K562 (cell line): ENCODE results near the gene GPR153. TPM values are rescaled to one million over a fixed set of nuclear protein-coding genes. Genes with fewer than 3 reads are reported as not detected.

Experiments used
- ATAC-seq: fragments of 200-7000 bp; cut with Tn5 transposase; 3 replicates; pipeline ENCODE4 v1.9.1; 2020; ENCODE audit warnings: moderate library complexity
- BruUV-seq: library from RNA; stranded (reverse); fragments of 400-500 nt; replicated peaks from 2 replicates; lab custom pipeline; 2021; lab: Mats Ljungman, UMichigan
- CTCF ChIA-PET: fragments of 300-600 bp; formaldehyde crosslinking; extraction: SDS; loops from one replicate; lab custom pipeline; 2021; ENCODE audit warnings: low intra/inter-chr PET ratio; lab: Yijun Ruan, JAX
- POLR2A ChIA-PET: fragments of 300-600, 350-650 bp; sonication (Branson Sonifier 250); formaldehyde crosslinking; extraction: SDS; loops from one replicate; lab custom pipeline; 2021; ENCODE audit warnings: antibody characterized with exemption, inconsistent platforms; lab: Yijun Ruan, JAX
- DNase-seq, 4 experiments: peaks; one replicate each; pipeline versions ENCODE4 v3.0.0 to v3.0.0-alpha.2; 2011 to 2018; ENCODE audit warnings: low spot score in 3 of 4, mixed read lengths in 3 of 4; ENCODE audit errors: extremely low read depth in 1 of 4
- FAIRE-seq: peaks from 2 replicates; lab custom pipeline; 2011; peaks lifted over from hg19 to GRCh38; lab: Jason Lieb, UNC
- H2AFZ ChIP-seq: 2 replicates; pipeline ENCODE4 v1.6.0; 2011; ENCODE audit warnings: low read depth, low read length, control low read depth, inconsistent platforms
- H3K27ac ChIP-seq: fragments of 200-600 bp; 3 replicates; pipeline ENCODE4 v1.8.0; 2011; ENCODE audit warnings: low read depth, mild to moderate bottlenecking, control low read depth, inconsistent platforms, low read length, moderate library complexity, mixed read lengths; ENCODE audit errors: extremely low read depth
- H3K27me3 ChIP-seq, 2 experiments: fragments of 300-600 bp in 1 of 2; 2 replicates in 1 of 2; 3 replicates in 1 of 2; pipeline versions ENCODE4 v1.6.0 to v1.8.0; 2011; ENCODE audit warnings: inconsistent platforms in 2 of 2, low read length in 2 of 2, mild to moderate bottlenecking in 1 of 2, mixed read lengths in 1 of 2, moderate library complexity in 1 of 2; ENCODE audit not compliant: control insufficient read depth in 2 of 2, insufficient read depth in 2 of 2
- H3K36me3 ChIP-seq: fragments of 300-600 bp; 3 replicates; pipeline ENCODE4 v1.8.0; 2011; ENCODE audit warnings: mild to moderate bottlenecking, low read length, inconsistent platforms; ENCODE audit not compliant: control insufficient read depth, insufficient read depth
- H3K4me1 ChIP-seq, 2 experiments: fragments of 200-600 bp in 1 of 2; replicated peaks in 1 of 2; 2 replicates in 1 of 2; 3 replicates in 1 of 2; pipeline versions ENCODE4 v1.5.1 to v1.8.0; 2011; ENCODE audit warnings: inconsistent platforms in 2 of 2, low read length in 2 of 2, mild to moderate bottlenecking in 1 of 2, mixed read lengths in 1 of 2, moderate library complexity in 1 of 2; ENCODE audit not compliant: control insufficient read depth in 2 of 2, insufficient read depth in 2 of 2
- H3K4me2 ChIP-seq: 2 replicates; pipeline ENCODE4 v1.6.1; 2011; ENCODE audit warnings: low read length, control low read depth, inconsistent platforms, mixed read lengths; ENCODE audit not compliant: insufficient read depth
- H3K4me3 ChIP-seq: fragments of 200-600 bp; sonication (generic), shearing (Covaris generic); 2 replicates; pipeline ENCODE4 v1.5.1; 2016; ENCODE audit warnings: control low read depth, inconsistent platforms
- H3K79me2 ChIP-seq: fragments of 200-600 bp; 3 replicates; pipeline ENCODE4 v1.8.0; 2011; ENCODE audit warnings: low read length, inconsistent platforms; ENCODE audit not compliant: control insufficient read depth, insufficient read depth
- H3K9ac ChIP-seq, 2 experiments: 2 replicates each; pipeline versions ENCODE4 v1.6.0 to v1.6.1; 2011; ENCODE audit warnings: low read depth in 2 of 2, low read length in 2 of 2, control low read depth in 1 of 2, inconsistent platforms in 1 of 2, mild to moderate bottlenecking in 1 of 2, mixed read lengths in 1 of 2; ENCODE audit not compliant: insufficient read depth in 1 of 2
- H3K9me1 ChIP-seq: one replicate; pipeline ENCODE4 v1.6.0; 2011; ENCODE audit warnings: inconsistent platforms, mild to moderate bottlenecking, low read length, moderate library complexity; ENCODE audit not compliant: control insufficient read depth, insufficient read depth
- H3K9me3 ChIP-seq: replicated peaks from 2 replicates; pipeline ENCODE4 v1.5.1; 2011; ENCODE audit warnings: low read depth, low read length, inconsistent platforms; ENCODE audit not compliant: control insufficient read depth, insufficient read depth
- H4K20me1 ChIP-seq: replicated peaks from 2 replicates; pipeline ENCODE4 v1.6.1; 2011; ENCODE audit warnings: low read length, inconsistent platforms, mixed read lengths; ENCODE audit not compliant: control insufficient read depth, insufficient read depth
- CEBPB ChIP-seq: fragments of 450-650 bp; IDR thresholded peaks from 2 replicates; pipeline ENCODE4 v1.6.1; 2016; ENCODE audit warnings: missing genetic modification characterization, missing compliant biosample characterization
- TFAM ChIP-seq: fragments of 250-450 bp; sonication (Bioruptor Pico); conservative IDR thresholded peaks from 2 replicates; pipeline ENCODE4 v1.5.0; 2021; ENCODE audit warnings: mild to moderate bottlenecking, moderate library complexity
- ZBTB33 ChIP-seq: sonication (generic); formaldehyde crosslinking; IDR thresholded peaks from 2 replicates; pipeline ENCODE4 v1.8.1; 2023; ENCODE audit warnings: mild to moderate bottlenecking, missing genetic modification reagents
- WGBS: fragments of 100-300 bp; shearing (Covaris generic); methylation state at CpG from one replicate; pipeline ENCODE4 v1.1.6; 2016; ENCODE audit warnings: low coverage, mixed read lengths; ENCODE audit not compliant: insufficient coverage; ENCODE audit errors: missing lambda C conversion rate; 5-methylcytosine and 5-hydroxymethylcytosine counted together
- in situ Hi-C: fragments of 300-500 bp; cut with MboI; formaldehyde crosslinking; loops from 4 replicates; pipeline ENCODE4 v1.15.0; 2018; ENCODE audit warnings: inconsistent platforms, mixed read lengths
- intact Hi-C: fragments of 100-400 bp; cut with micrococcal nuclease; formaldehyde crosslinking; loops from 2 replicates; pipeline ENCODE4 v1.14.2; 2022
- polyA plus RNA-seq, 8 experiments: library from polyadenylated mRNA; depleted of rRNA in 4 of 8; stranded (reverse) in 5 of 8; unstranded in 3 of 8; fragments of >200 nt; fragmentation: Nextera tagmentation in 2 of 8; fragmentation: Illumina TruSeq in 1 of 8; extraction: Ambion mirVana in 2 of 8; extraction: Trizol in 1 of 8; gene quantifications; 2 replicates each; pipeline versions ENCODE4 v1.2.1 to v1.2.3, GENCODE V29; 2011 to 2014; ENCODE audit warnings: inconsistent platforms in 1 of 8, missing spikeins in 1 of 8
- total RNA-seq, 7 experiments: library from RNA; depleted of rRNA in 6 of 7; stranded (reverse); fragments of >200 nt in 6 of 7; fragmentation: Illumina TruSeq in 2 of 7; extraction: Trizol in 2 of 7; gene quantifications; 2 replicates each; pipeline versions ENCODE4 v1.2.1 to v1.2.3, GENCODE V29; 2011 to 2021; ENCODE audit warnings: low replicate concordance in 1 of 7

Gene GPR153
- total and polyA plus RNA-seq, 9 of the 15 experiments (the other 6 are each of a cell fraction or from before 2014, with no cell fraction given), result 0.01 to 1.5 (median 0.51) TPM

DNA sequence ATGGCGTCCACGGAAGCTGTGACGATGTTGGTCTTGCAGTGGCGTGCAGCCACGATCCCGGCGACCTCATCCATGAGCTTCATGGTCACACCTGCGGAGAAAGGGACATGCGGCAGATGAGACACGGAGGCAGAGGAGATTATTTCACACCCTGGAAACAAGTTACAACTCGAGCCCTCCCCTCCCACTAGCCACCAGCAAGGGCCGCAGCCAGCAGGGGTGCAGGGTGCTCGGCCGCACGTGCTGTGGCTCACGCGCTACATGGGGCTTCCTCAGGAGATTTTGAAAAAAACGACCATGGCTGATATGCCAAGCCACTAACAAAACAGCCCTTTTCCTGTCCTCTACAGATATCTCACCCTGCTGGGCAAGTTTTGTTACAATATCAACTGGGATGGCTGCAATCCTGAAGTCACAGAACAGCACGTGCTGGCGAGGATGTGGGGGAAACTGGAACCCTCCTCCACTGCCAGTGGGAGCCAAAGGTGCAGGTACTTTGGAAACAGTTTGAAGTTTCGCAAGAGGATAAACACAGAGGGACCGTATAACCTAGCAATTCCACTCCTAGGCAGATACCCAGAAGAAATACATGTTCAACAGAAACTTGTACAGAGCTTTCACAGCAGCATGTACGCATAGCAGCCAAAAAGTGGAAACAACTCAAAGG, 34.1 kb upstream of the GPR153 start:
- FAIRE-seq, result no peak
- Histone ChIP-seq H3K27ac (no peak overlapping the region), H3K9ac (peak overlapping the region in 1 of 2 experiments; percentile 11; a peak in 1 of 4 replicates), H3K4me1 (peaks cover 0 to 8% of the 10 kb centered on the region in 2 experiments; a peak in 1 of 5 replicates), H2AFZ (no peak overlapping the region), H3K9me1 (no peaks in the 10 kb centered on the region), H3K4me2 (no peak overlapping the region), H3K9me3 (no peaks in the 10 kb centered on the region), H4K20me1 (peaks cover 13% of the 10 kb centered on the region), H3K79me2 (no peaks in the 10 kb centered on the region), H3K36me3 (peaks cover 12% of the 10 kb centered on the region; the same call in 2 of the 3 replicates), H3K27me3 (no peaks in the 10 kb centered on the region), H3K4me3 (no peak overlapping the region)
- no peak for ATAC-seq
- 72% methylated on average over 22 of the region's 23 CpGs for WGBS
- intact Hi-C loops, result no loop called here
- POLR2A ChIA-PET, result interaction anchor here (0.6 to 0.8 kb wide), 2 partner anchors 10 to 17 kb away, joined by 4 read pairs; no protein-coding TSS in a partner anchor
- no peak for DNase-seq
- in situ Hi-C loops, result no loop called here
- BruUV-seq, result no TSS peak
- CTCF ChIA-PET, result no interaction called here
- peak; percentile 57; the same call in 1 of the 2 replicates for TF ChIP-seq CEBPB (tag)
- no peak for TF ChIP-seq TFAM
- TF ChIP-seq ZBTB33 (CRISPR knock-in tag), result peak; percentile 91
